HS-27A (cell line): ENCODE results near the gene PDE5A.
"Not testable (repeated sequence)": the region's sequence is repeated elsewhere in the genome, so short reads cannot be mapped to it uniquely, and the experiment has no call there.

Source experiments
- DNase-seq: peaks from one replicate; pipeline ENCODE4 v3.0.0-alpha.2; 2012; ENCODE audit warnings: low read depth, missing footprints

The PDE5A gene

DNA sequence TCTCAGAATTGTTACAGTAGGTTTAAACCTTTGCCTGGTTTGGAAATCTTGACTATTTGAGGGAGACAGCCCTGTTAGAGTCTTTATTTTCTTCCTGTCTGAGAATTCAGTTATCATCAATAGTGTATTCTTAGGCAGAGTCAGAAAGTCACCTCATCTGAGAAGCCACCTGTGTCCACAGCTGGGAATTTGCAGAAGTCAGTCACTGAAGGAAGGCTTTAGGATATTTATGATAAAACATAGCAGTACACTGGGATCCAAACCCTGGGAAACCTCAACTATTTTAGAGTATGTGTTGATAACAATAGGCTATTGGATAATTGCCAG is 157.9 kb downstream of the PDE5A start:
- DNase-seq, result not testable (repeated sequence)

DNA sequence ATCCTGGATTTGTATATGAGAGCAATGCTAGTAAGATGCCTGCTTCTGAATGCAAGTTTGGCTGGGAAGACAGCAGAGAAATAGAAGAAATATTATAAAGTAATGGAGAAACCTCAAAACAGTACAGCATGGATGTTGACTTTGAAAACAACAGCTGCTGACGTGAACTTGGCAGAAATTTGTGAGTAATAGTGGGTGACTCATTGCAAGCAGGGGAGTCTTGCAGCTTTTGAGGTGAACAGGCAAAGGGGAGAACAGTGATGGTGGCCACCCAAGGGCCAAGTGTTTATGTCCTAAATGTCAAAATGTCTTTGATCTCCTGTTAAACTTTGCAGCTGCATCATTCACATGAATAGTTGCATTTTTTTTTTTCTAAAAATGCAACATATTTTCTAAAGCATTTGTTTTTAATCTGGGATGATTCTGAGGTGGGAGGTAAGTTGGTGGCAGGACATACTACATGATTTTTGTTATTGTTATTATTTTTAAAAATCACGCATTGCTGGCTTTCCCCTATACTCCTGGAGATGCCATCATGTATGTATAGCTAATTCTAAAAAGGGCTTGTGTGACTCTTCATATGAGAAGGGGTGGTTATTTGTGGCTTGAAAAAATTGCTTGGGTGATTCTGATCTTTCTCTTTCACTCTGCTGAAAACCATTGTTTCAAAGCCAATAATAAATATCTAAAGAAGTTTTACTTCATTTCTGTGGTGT is 158.4 kb downstream of the PDE5A start:
- not testable (repeated sequence) for DNase-seq

DNA sequence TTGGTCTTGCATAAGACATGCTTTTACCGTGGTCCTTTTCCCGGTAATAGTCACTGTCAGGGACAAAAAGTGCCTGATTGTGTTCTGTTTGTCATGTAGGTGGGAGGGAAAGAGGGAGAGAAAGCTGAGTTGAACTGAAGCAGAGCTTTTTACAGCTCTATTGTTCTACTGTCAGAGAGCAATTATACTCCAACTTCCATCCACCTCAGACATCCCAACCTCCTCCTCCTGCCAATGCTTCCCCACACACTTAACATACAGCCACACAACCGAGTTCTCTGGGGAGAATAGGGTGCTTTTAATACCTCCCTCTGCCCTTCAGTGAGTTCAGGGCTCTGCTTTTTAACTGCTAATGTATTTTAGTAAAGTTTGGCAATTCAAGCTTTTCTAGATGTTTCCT is 159.6 kb downstream of the PDE5A start:
- not testable (repeated sequence) for DNase-seq

DNA sequence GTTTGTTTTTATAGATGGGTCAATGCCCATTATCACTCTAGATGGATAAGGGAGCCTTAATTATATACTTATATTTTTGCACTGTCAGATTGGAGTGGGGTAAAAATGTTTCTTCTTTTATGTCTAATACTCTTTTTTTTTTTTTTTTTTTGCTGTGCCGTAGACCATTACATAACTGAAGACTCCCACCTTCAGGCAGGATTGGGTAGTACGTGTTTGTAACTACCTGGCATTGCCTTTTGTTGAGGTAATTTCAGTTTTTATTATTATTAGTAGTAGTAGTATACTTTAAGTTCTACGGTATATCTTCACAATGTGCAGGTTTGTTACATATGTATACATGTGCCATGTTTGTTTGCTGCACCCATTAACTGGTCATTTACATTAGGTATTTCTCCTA is 165.9 kb downstream of the PDE5A start:
- not testable (repeated sequence) for DNase-seq

DNA sequence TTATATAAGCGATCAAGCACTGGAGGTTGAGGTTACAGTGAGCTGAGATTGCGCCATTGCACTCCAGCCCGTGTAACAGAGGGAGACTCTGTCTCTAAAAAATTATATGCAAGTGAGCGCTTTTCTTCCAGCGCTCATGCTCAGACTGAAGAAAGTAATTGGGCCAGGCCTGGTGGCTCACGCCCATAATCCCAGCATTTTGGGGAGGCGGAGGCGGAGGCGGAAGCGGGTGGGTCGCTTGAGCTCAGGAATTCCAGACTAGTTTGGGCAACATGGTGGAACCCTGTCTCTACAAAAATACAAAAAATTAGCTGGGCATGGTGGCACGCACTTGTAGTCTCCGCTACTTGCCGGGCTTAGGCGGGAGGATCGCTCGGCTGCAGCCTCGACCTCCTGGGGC is 172.9 kb downstream of the PDE5A start:
- DNase-seq, result not testable (repeated sequence)

DNA sequence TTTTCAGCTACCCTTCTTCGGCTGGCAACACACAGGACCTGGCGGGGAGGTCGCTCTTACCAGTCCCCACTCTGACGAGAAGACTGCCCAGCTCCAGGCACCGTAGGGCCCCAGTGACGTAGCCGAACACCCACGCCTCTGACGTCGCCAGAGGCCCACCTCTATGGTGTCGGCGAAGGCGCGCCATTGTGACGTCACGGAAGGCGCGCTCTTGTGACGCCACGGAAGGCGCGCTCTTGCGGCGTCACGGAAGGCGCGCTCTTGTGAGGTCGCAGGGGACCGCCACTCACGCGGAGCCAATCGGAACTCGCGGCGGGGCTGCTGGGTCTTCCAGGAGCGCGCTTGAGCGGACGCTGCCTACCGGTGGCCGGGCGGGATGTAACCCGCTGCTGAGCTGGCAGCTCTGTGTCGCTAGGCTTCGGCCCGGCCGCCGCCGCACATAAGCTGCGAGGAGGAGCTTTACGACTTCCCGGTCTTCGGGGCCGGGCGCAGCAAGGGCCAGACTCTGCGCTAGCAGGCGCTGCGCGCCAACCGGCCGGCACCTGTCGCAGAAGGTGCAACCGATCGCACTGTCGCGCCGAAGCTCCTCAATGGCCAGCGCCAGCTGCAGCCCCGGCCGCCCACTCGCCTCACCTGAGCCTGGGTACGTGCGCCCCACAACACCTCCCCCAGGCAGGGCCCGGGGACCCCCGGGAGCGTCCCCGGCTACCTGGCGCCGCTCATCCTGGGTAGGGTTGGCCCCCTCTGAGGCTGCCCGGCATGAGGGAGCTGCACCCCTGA is 173.9 kb downstream of the PDE5A start:
- DNase-seq, result peak; percentile 65

DNA sequence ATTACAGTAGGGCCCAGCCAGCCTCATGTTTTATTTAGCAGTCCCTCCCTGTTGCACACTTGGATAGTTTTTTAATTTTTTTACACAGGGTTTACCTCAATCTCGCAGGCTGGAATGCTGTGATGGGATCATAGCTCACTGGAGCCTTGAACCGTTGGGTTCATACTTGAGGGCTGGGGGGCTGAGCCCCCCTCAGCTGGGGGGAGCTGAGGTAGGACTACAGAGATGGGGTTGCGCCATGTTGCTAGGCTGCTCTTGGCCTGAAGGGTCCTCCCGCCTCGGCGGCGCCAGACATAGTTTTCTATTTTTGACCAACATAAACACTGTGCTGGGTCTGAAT is 174.5 kb downstream of the PDE5A start:
- peak; percentile 2 for DNase-seq

DNA sequence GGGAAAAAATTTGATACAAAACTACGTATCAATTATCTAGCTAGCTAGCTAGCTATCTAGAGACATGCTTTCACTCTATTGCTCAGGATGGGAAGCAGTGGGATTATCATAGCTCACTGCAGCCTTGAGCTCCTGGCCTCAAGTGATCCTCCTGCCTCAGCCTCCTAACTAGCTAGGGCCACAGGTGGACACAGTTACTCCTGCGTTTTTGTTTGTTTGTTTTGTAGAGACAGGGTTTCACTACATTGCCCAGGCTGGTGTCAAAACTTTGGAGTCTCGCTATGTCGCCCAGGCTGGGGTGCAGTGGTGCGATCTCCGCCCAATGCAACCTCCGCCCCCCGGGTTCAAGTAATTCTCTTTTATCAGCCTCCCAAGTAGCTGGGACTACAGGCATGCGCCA is 175.3 kb downstream of the PDE5A start:
- DNase-seq, result not testable (repeated sequence)

DNA sequence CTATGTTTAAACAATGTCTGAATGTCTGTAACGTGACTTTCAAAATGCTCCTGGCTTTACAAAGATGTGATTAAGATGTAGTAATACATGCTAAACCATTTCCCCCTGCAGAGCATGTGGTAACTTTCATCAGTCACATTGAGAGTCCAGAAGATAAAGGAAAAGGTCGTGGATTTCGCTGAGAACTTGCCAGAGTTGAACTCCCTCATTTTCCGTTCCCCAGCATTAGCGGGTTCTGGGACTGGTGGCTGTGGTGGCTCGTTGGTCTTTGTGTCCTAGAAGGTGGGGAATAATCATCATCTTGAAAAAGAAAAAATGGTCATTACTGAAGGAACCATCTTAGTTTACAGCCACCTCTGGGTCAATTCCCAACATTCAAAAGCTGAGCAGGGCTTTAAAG is 178.8 kb downstream of the PDE5A start:
- DNase-seq, result not testable (repeated sequence)
